Right renal pelvis (tissue), 4 donors: ENCODE results near the gene UFSP1. TPM values are rescaled to one million over a fixed set of nuclear protein-coding genes. Genes with fewer than 3 reads are reported as not detected.
A peak's percentile ranks its signal among the peaks of the same experiment; 100 is the strongest.
"Not testable (repeated sequence)": the region's sequence is repeated elsewhere in the genome, so short reads cannot be mapped to it uniquely, and the experiment has no call there.

Experiments
- DNase-seq, 4 donors: peaks; one replicate each; pipeline ENCODE4 v3.0.0-alpha.2; 2013; ENCODE audit warnings: low read depth in 4 of 4, low spot score in 3 of 4, missing footprints in 1 of 4
- polyA plus RNA-seq, 4 donors: library from polyadenylated mRNA; unstranded; fragments of 120-200 nt; gene quantifications; one replicate each; pipeline ENCODE4 v1.2.1, GENCODE V29; 2013; ENCODE audit not compliant: insufficient read length in 4 of 4

The UFSP1 gene
- polyA plus RNA-seq, 4 donors, result 1.5 to 3.4 (median 1.9) TPM

- DNase-seq, result no peak
Measured at GRCh38 chr7:100861616-100861985, 27.9 kb downstream of the UFSP1 start.

- DNase-seq, result no peak
Measured at GRCh38 chr7:100860702-100861615, 28.6 kb downstream of the UFSP1 start.

- DNase-seq, result no peak
Measured at GRCh38 chr7:100859856-100860255, 29.7 kb downstream of the UFSP1 start.

- DNase-seq, result no peak
Measured at GRCh38 chr7:100856871-100857282, 32.6 kb downstream of the UFSP1 start.

- no peak for DNase-seq
Measured at GRCh38 chr7:100855515-100855914, 34.0 kb downstream of the UFSP1 start.

GRCh38 chr7:100854899-100855298, 34.6 kb downstream of the UFSP1 start:
- not testable (repeated sequence) for DNase-seq

DNA sequence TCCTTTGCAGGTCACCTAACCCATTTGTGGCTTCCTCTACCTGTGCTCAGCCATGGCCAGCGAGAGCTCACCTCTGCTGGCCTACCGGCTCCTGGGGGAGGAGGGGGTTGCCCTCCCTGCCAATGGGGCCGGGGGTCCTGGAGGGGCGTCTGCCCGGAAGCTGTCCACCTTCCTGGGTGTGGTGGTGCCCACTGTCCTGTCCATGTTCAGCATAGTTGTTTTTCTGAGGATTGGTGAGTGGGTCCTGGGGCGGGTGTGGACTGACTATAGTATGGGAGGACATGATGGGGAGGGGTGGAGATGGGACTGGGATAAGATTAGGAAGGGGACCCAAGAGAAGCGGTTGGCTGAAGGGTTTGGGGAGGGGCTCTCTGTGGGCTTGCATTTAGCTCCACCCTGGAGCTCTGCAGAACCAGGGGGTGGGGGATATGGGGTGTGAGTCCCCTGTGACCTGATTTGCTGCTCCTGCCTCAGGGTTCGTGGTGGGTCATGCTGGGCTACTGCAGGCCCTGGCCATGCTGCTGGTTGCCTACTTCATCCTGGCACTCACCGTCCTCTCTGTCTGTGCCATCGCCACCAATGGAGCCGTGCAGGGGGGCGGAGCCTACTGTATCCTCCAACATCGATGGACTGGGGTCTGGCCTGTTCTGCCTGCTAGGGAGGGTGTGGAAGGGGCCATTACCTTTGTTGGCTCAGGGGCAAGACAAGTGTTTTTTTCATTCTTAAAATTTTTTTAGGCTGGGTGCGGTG, 35.2 kb downstream of the UFSP1 start:
- no peak for DNase-seq

- peak in 1 of 4 donors; percentile 77 for DNase-seq
Measured at GRCh38 chr7:100852048-100852872, 37.3 kb downstream of the UFSP1 start, which contains the start of gene SLC12A9. TSS of gene SLC12A9 (plus strand) at chr7:100852713. CDS start at chr7:100854198, 1,485 bp downstream.

- no peak for DNase-seq
Measured at GRCh38 chr7:100847360-100847759, 42.2 kb downstream of the UFSP1 start.

GRCh38 chr7:100840470-100841100, 48.9 kb downstream of the UFSP1 start:
- DNase-seq, result no peak

DNA sequence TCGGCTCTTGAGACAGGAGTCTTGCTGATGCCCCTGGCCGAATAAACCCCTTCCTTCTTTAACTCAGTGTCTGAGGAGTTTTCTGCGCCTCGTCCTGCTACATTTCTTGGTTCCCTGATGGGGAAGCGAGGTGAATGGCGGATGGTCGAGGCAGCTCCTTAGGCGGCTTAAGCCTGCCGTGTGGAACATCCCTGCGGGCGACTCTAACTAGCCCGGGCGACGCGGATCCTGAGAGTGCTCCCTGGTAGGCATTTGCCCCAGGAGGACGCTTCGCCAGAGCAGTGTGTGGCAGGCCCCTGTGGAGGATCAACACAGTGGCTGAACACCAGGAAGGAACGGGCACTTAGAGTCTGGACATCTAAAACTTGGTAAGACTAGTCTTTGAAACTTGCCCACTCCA, 50.2 kb downstream of the UFSP1 start:
- no peak for DNase-seq

Other genes with a start within 250 kb of the UFSP1 start
- gene TFR2, start 248.2 kb downstream of the UFSP1 start, polyA plus RNA-seq, result 1 to 10 TPM in 1 of 4 donors, under 1 TPM in 3; 0.82 to 1.4 (median 0.87) TPM
- under 1 TPM in 1 of 4 donors, not detected in 3; 0.16 TPM for gene ACTL6B, start 233.3 kb downstream of the UFSP1 start, polyA plus RNA-seq
- 100 to 1,000 TPM; 204 to 237 (median 215) TPM for gene GNB2, start 216.0 kb downstream of the UFSP1 start, polyA plus RNA-seq
- 10 to 100 TPM; 37.4 to 49.7 (median 39.9) TPM for gene GIGYF1, start 195.5 kb downstream of the UFSP1 start, polyA plus RNA-seq
- 10 to 100 TPM; 22.6 to 34.5 (median 25.0) TPM for gene POP7, start 183.6 kb downstream of the UFSP1 start, polyA plus RNA-seq
- under 1 TPM in 2 of 4 donors, not detected in 2; 0.08 to 0.16 TPM for gene EPO, start 169.2 kb downstream of the UFSP1 start, polyA plus RNA-seq
- under 1 TPM in 1 of 4 donors, not detected in 3; 0.04 TPM for gene ZAN, start 156.1 kb downstream of the UFSP1 start, polyA plus RNA-seq
- gene EPHB4, start 62.2 kb downstream of the UFSP1 start, polyA plus RNA-seq, result 10 to 100 TPM; 86.1 to 96.3 (median 89.4) TPM
- gene SLC12A9, start 37.0 kb downstream of the UFSP1 start, polyA plus RNA-seq, result 10 to 100 TPM; 19.5 to 28.5 (median 24.9) TPM
- 10 to 100 TPM; 66.1 to 91.5 (median 70.6) TPM for gene TRIP6, start 22.3 kb downstream of the UFSP1 start, polyA plus RNA-seq
- 100 to 1,000 TPM; 152 to 174 (median 162) TPM for gene SRRT, start 14.6 kb downstream of the UFSP1 start, polyA plus RNA-seq
- gene ACHE, start 6.2 kb upstream of the UFSP1 start, polyA plus RNA-seq, result 1 to 10 TPM; 3.8 to 7.1 (median 4.7) TPM
- gene MUC3A, start 59.8 kb upstream of the UFSP1 start, polyA plus RNA-seq, result under 1 TPM; 0.24 to 0.69 (median 0.53) TPM
- under 1 TPM in 2 of 4 donors, not detected in 2; 0.10 to 0.24 TPM for gene MUC12, start 79.8 kb upstream of the UFSP1 start, polyA plus RNA-seq
- gene MUC17, start 130.4 kb upstream of the UFSP1 start, polyA plus RNA-seq, result under 1 TPM in 1 of 4 donors, not detected in 3; 0.13 TPM
- 10 to 100 TPM; 15.6 to 19.0 (median 17.1) TPM for gene TRIM56, start 195.8 kb upstream of the UFSP1 start, polyA plus RNA-seq
- gene SERPINE1, start 237.4 kb upstream of the UFSP1 start, polyA plus RNA-seq, result 1 to 10 TPM in 3 of 4 donors, under 1 TPM in 1; 0.83 to 1.4 (median 1.2) TPM